Naive thymus-derived CD4-positive, alpha-beta T cell (primary cell): Measurements from ENCODE around the gene DLG2. TPM values are rescaled to one million over a fixed set of nuclear protein-coding genes. Genes with fewer than 3 reads are reported as not detected.

Source experiments
- ATAC-seq: fragments of 150-1000 bp; cut with Tn5 transposase; 2 replicates; pipeline ENCODE4 v1.10.0; 2021; ENCODE audit warnings: mild to moderate bottlenecking, moderate library complexity
- CTCF ChIA-PET: fragments of 350-600 bp; sonication (Branson Sonifier 250); formaldehyde crosslinking; loops from one replicate; lab custom pipeline; 2021; ENCODE audit warnings: antibody characterized with exemption; lab: Charles Lee
- POLR2A ChIA-PET: fragments of 350-600 bp; sonication (Branson Sonifier 250); formaldehyde crosslinking; loops from one replicate; lab custom pipeline; 2021; ENCODE audit warnings: antibody characterized with exemption, inconsistent platforms; lab: Charles Lee
- DNase-seq, 9 donors: peaks; one replicate each; pipeline versions ENCODE4 v3.0.0 to v3.0.0-alpha.2; 2020 to 2022; ENCODE audit warnings: mixed read lengths in 1 of 9
- H3K27ac ChIP-seq: one replicate; pipeline ENCODE4 v1.7.0; 2013; ENCODE audit warnings: mild to moderate bottlenecking, low read depth, low read length, moderate library complexity
- H3K27me3 ChIP-seq, 2 donors: one replicate each; pipeline ENCODE4 v1.7.0; 2013; ENCODE audit warnings: low read length in 2 of 2, mild to moderate bottlenecking in 2 of 2, moderate library complexity in 2 of 2; ENCODE audit not compliant: control insufficient read depth in 2 of 2, insufficient read depth in 2 of 2
- H3K36me3 ChIP-seq, 3 experiments: 1 replicate in 2 of 3; 2 replicates in 1 of 3; pipeline ENCODE4 v1.7.0; 2013; ENCODE audit warnings: low read length in 3 of 3, mild to moderate bottlenecking in 3 of 3, moderate library complexity in 1 of 3; ENCODE audit not compliant: insufficient read depth in 3 of 3, control insufficient read depth in 2 of 3
- H3K4me1 ChIP-seq, 2 donors: one replicate each; pipeline ENCODE4 v1.7.0; 2013; ENCODE audit warnings: low read length in 2 of 2, mild to moderate bottlenecking in 2 of 2, moderate library complexity in 1 of 2; ENCODE audit not compliant: control insufficient read depth in 2 of 2, insufficient read depth in 2 of 2
- H3K4me3 ChIP-seq: 2 replicates; pipeline ENCODE4 v1.7.0; 2013; ENCODE audit warnings: mild to moderate bottlenecking, low read length
- H3K9me3 ChIP-seq, 3 experiments: 1 replicate in 2 of 3; 2 replicates in 1 of 3; pipeline ENCODE4 v1.7.0; 2013; ENCODE audit warnings: low read length in 3 of 3; ENCODE audit not compliant: control insufficient read depth in 2 of 3
- H3K27ac Mint-ChIP-seq, 9 donors: one replicate each; pipeline ENCODE4 v1.8.0; 2020 to 2022; ENCODE audit warnings: mixed read lengths in 9 of 9, mild to moderate bottlenecking in 8 of 9, moderate library complexity in 5 of 9, inconsistent platforms in 2 of 9
- H3K27me3 Mint-ChIP-seq, 5 donors: one replicate each; pipeline ENCODE4 v1.8.0; 2021 to 2022; ENCODE audit warnings: mixed read lengths in 5 of 5, mild to moderate bottlenecking in 1 of 5
- H3K36me3 Mint-ChIP-seq, 5 donors: one replicate each; pipeline ENCODE4 v1.8.0; 2020 to 2022; ENCODE audit warnings: mixed read lengths in 5 of 5, mild to moderate bottlenecking in 3 of 5, inconsistent platforms in 1 of 5
- H3K4me1 Mint-ChIP-seq, 7 donors: one replicate each; pipeline ENCODE4 v1.8.0; 2020 to 2022; ENCODE audit warnings: mixed read lengths in 7 of 7, mild to moderate bottlenecking in 3 of 7, inconsistent platforms in 1 of 7
- H3K4me3 Mint-ChIP-seq, 10 donors: one replicate each; pipeline ENCODE4 v1.8.0; 2020 to 2022; ENCODE audit warnings: mild to moderate bottlenecking in 10 of 10, mixed read lengths in 10 of 10, moderate library complexity in 6 of 10, inconsistent platforms in 2 of 10
- H3K9me3 Mint-ChIP-seq, 11 donors: one replicate each; pipeline ENCODE4 v1.8.0; 2020 to 2022; ENCODE audit warnings: mixed read lengths in 11 of 11, mild to moderate bottlenecking in 4 of 11, inconsistent platforms in 1 of 11, moderate library complexity in 1 of 11
- intact Hi-C, 2 donors: fragments of 100-400 bp; cut with micrococcal nuclease; formaldehyde crosslinking; loops; one replicate each; pipeline ENCODE4 v1.15.1; 2023
- polyA plus RNA-seq, 2 donors: library from polyadenylated mRNA; unstranded; fragments of 300-500 nt; fragmentation: Illumina TruSeq; gene quantifications; one replicate each; pipeline ENCODE4 v1.2.3, GENCODE V29; 2021
- total RNA-seq, 6 experiments: library from RNA in 5 of 6; stranded (reverse) in 5 of 6; gene quantifications; 1 replicate in 5 of 6; 2 replicates in 1 of 6; pipeline ENCODE4 v1.2.3 and lab custom pipeline; 2021 to 2026

DLG2 gene
- total and polyA plus RNA-seq, 7 experiments from 2014 or later: 0.64 to 6.1 (median 3.7) TPM

GRCh38 chr11:84648471-84648870 is 978.7 kb downstream of the DLG2 start:
- no peaks in the 10 kb centered on the region for H3K9me3 ChIP-seq
- ChIA-PET CTCF (no interaction called here), POLR2A (no interaction called here)
- DNase-seq: no peak
- H3K4me3 Mint-ChIP-seq: no peak overlapping the region
- no peak for ATAC-seq
- no peaks in the 10 kb centered on the region for H3K36me3 ChIP-seq
- no peaks in the 10 kb centered on the region for H3K27me3 ChIP-seq
- intact Hi-C loops: no loop called here
- no peak overlapping the region for H3K27ac Mint-ChIP-seq
- H3K27me3 Mint-ChIP-seq: no peaks in the 10 kb centered on the region
- peaks cover 0 to 19% (median 8%) of the 10 kb centered on the region in 11 donors for H3K9me3 Mint-ChIP-seq
- H3K4me1 Mint-ChIP-seq: no peaks in the 10 kb centered on the region
- no peak overlapping the region for H3K4me3 ChIP-seq
- no peaks in the 10 kb centered on the region for H3K36me3 Mint-ChIP-seq
- no peak overlapping the region for H3K27ac ChIP-seq
- no peaks in the 10 kb centered on the region for H3K4me1 ChIP-seq

GRCh38 chr11:84645988-84646694 is 981.0 kb downstream of the DLG2 start:
- intact Hi-C loops: no loop called here
- Mint-ChIP-seq H3K27me3 (no peaks in the 10 kb centered on the region), H3K4me3 (no peak overlapping the region), H3K9me3 (peaks cover 0 to 8% (median 3%) of the 10 kb centered on the region in 11 donors), H3K4me1 (no peaks in the 10 kb centered on the region), H3K27ac (no peak overlapping the region), H3K36me3 (no peaks in the 10 kb centered on the region)
- ChIA-PET POLR2A (no interaction called here), CTCF (no interaction called here)
- no peak for DNase-seq
- Histone ChIP-seq H3K27ac (no peak overlapping the region), H3K36me3 (no peaks in the 10 kb centered on the region), H3K4me3 (no peak overlapping the region), H3K4me1 (no peaks in the 10 kb centered on the region), H3K9me3 (no peaks in the 10 kb centered on the region), H3K27me3 (no peaks in the 10 kb centered on the region)
- ATAC-seq: no peak

GRCh38 chr11:84642500-84642899 is 984.6 kb downstream of the DLG2 start:
- Mint-ChIP-seq H3K4me1 (no peaks in the 10 kb centered on the region), H3K27ac (no peak overlapping the region), H3K27me3 (no peaks in the 10 kb centered on the region), H3K9me3 (peaks cover 0 to 8% (median 2%) of the 10 kb centered on the region in 11 donors), H3K36me3 (no peaks in the 10 kb centered on the region), H3K4me3 (no peak overlapping the region)
- H3K4me3 ChIP-seq: no peak overlapping the region
- ATAC-seq (no peak), DNase-seq (no peak)
- no peaks in the 10 kb centered on the region for H3K4me1 ChIP-seq
- H3K36me3 ChIP-seq: no peaks in the 10 kb centered on the region
- no peaks in the 10 kb centered on the region for H3K9me3 ChIP-seq
- CTCF ChIA-PET: no interaction called here
- POLR2A ChIA-PET: no interaction called here
- no peaks in the 10 kb centered on the region for H3K27me3 ChIP-seq
- H3K27ac ChIP-seq: no peak overlapping the region
- intact Hi-C loops: no loop called here

GRCh38 chr11:84634309-84634708 is 992.8 kb downstream of the DLG2 start:
- H3K27me3 ChIP-seq: no peaks in the 10 kb centered on the region
- no peaks in the 10 kb centered on the region for H3K4me1 Mint-ChIP-seq
- CTCF ChIA-PET: no interaction called here

GRCh38 chr11:84628871-84629620 is 998.1 kb downstream of the DLG2 start:
- no peaks in the 10 kb centered on the region for H3K4me1 Mint-ChIP-seq
- intact Hi-C loops: no loop called here

More at GRCh38 chr11:84634309-84634708, 992.8 kb downstream of the DLG2 start:
- no peaks in the 10 kb centered on the region for H3K4me1 ChIP-seq
- H3K27ac ChIP-seq: no peak overlapping the region
- H3K36me3 ChIP-seq: no peaks in the 10 kb centered on the region
- DNase-seq: no peak
- H3K9me3 ChIP-seq: no peaks in the 10 kb centered on the region
- peaks cover 0 to 16% (median 3%) of the 10 kb centered on the region in 11 donors for H3K9me3 Mint-ChIP-seq
- intact Hi-C loops: no loop called here
- H3K36me3 Mint-ChIP-seq: no peaks in the 10 kb centered on the region
- H3K4me3 ChIP-seq: no peak overlapping the region
- no peak overlapping the region for H3K4me3 Mint-ChIP-seq
- no peak overlapping the region for H3K27ac Mint-ChIP-seq
- no peak for ATAC-seq
- H3K27me3 Mint-ChIP-seq: no peaks in the 10 kb centered on the region
- POLR2A ChIA-PET: no interaction called here

GRCh38 chr11:84626256-84626655 is 1000.9 kb downstream of the DLG2 start:
- Mint-ChIP-seq H3K4me3 (no peak overlapping the region), H3K9me3 (peaks cover 1 to 29% (median 10%) of the 10 kb centered on the region in 11 donors), H3K4me1 (no peaks in the 10 kb centered on the region), H3K27ac (no peak overlapping the region), H3K27me3 (peaks cover 0 to 4% (median 0%) of the 10 kb centered on the region in 5 donors), H3K36me3 (peaks cover 0 to 3% (median 0%) of the 10 kb centered on the region in 5 donors)
- Histone ChIP-seq H3K27ac (no peak overlapping the region), H3K4me3 (no peak overlapping the region), H3K36me3 (no peaks in the 10 kb centered on the region), H3K9me3 (peaks cover 0 to 3% (median 0%) of the 10 kb centered on the region in 3 experiments), H3K27me3 (no peaks in the 10 kb centered on the region), H3K4me1 (no peaks in the 10 kb centered on the region)
- ChIA-PET CTCF (no interaction called here), POLR2A (no interaction called here)
- intact Hi-C loops: no loop called here
- no peak for ATAC-seq
- no peak for DNase-seq

More at GRCh38 chr11:84628871-84629620, 998.1 kb downstream of the DLG2 start:
- ChIA-PET CTCF (no interaction called here), POLR2A (no interaction called here)
- H3K27me3 Mint-ChIP-seq: peaks cover 0 to 4% (median 0%) of the 10 kb centered on the region in 5 donors
- no peak overlapping the region for H3K27ac ChIP-seq
- H3K4me1 ChIP-seq: no peaks in the 10 kb centered on the region
- H3K27ac Mint-ChIP-seq: no peak overlapping the region
- no peak for DNase-seq
- no peak overlapping the region for H3K4me3 Mint-ChIP-seq
- no peaks in the 10 kb centered on the region for H3K36me3 ChIP-seq
- peaks cover 0 to 3% (median 0%) of the 10 kb centered on the region in 3 experiments for H3K9me3 ChIP-seq
- no peak overlapping the region for H3K4me3 ChIP-seq
- H3K36me3 Mint-ChIP-seq: no peaks in the 10 kb centered on the region
- H3K9me3 Mint-ChIP-seq: peaks cover 0 to 27% (median 7%) of the 10 kb centered on the region in 11 donors
- no peaks in the 10 kb centered on the region for H3K27me3 ChIP-seq
- ATAC-seq: no peak
